Endothelial cell of umbilical vein (primary cell): ENCODE results near the gene CHD9. TPM values are rescaled to one million over a fixed set of nuclear protein-coding genes. Genes with fewer than 3 reads are reported as not detected.
"Not testable (repeated sequence)": the region's sequence is repeated elsewhere in the genome, so short reads cannot be mapped to it uniquely, and the experiment has no call there.

Experiments used
- BruUV-seq: library from RNA; stranded (reverse); fragments of 400-500 nt; replicated peaks from 2 replicates; lab custom pipeline; 2021; lab: Mats Ljungman, UMichigan
- CTCF ChIA-PET: fragments of 300-600, 350-600 bp; sonication (Branson Sonifier 250); formaldehyde crosslinking; loops from one replicate; lab custom pipeline; 2021; ENCODE audit warnings: antibody characterized with exemption, inconsistent platforms; lab: Charles Lee
- POLR2A ChIA-PET: fragments of 300-600, 350-600 bp; sonication (Branson Sonifier 250); formaldehyde crosslinking; loops from one replicate; lab custom pipeline; 2021; ENCODE audit warnings: antibody characterized with exemption, inconsistent platforms; lab: Charles Lee
- DNase-seq: peaks from one replicate; pipeline ENCODE4 v3.0.0-alpha.2; 2011; ENCODE audit warnings: low read depth, low spot score
- FAIRE-seq: peaks from 2 replicates; lab custom pipeline; 2011; peaks lifted over from hg19 to GRCh38; lab: Jason Lieb, UNC
- H2AFZ ChIP-seq: 2 replicates; pipeline ENCODE4 v1.6.0; 2012; ENCODE audit warnings: low read depth, low read length, control low read depth, inconsistent platforms
- H3K27ac ChIP-seq: 2 replicates; pipeline ENCODE4 v1.5.1; 2011; ENCODE audit warnings: low read depth, mild to moderate bottlenecking, control low read depth, low read length, moderate library complexity; ENCODE audit not compliant: insufficient read depth
- H3K27me3 ChIP-seq, 2 experiments: 2 replicates each; pipeline versions ENCODE4 v1.6.0 to v1.6.1; 2011; ENCODE audit warnings: low read length in 2 of 2, mixed read lengths in 1 of 2; ENCODE audit not compliant: control insufficient read depth in 2 of 2, insufficient read depth in 2 of 2
- H3K36me3 ChIP-seq, 2 experiments: 2 replicates in 1 of 2; 3 replicates in 1 of 2; pipeline ENCODE4 v1.5.1; 2011; ENCODE audit warnings: low read length in 2 of 2, mild to moderate bottlenecking in 1 of 2, moderate library complexity in 1 of 2; ENCODE audit not compliant: control insufficient read depth in 2 of 2, insufficient read depth in 2 of 2; ENCODE audit errors: extremely low read depth in 1 of 2
- H3K4me1 ChIP-seq: 3 replicates; pipeline ENCODE4 v1.5.1; 2011; ENCODE audit warnings: mild to moderate bottlenecking, low read length; ENCODE audit not compliant: control insufficient read depth, insufficient read depth; ENCODE audit errors: extremely low read depth
- H3K4me2 ChIP-seq: 2 replicates; pipeline ENCODE4 v1.6.1; 2011; ENCODE audit warnings: low read length, control low read depth, mixed read lengths; ENCODE audit not compliant: insufficient read depth
- H3K4me3 ChIP-seq, 3 experiments: fragments of 200-600 bp in 1 of 3; sonication (generic), shearing (Covaris generic) in 1 of 3; replicated peaks in 1 of 3; 2 replicates each; pipeline ENCODE4 v1.5.1; 2011 to 2016; ENCODE audit warnings: control low read depth in 3 of 3, low read length in 3 of 3, mild to moderate bottlenecking in 2 of 3, inconsistent platforms in 1 of 3, low read depth in 1 of 3, moderate library complexity in 1 of 3; ENCODE audit not compliant: insufficient read depth in 1 of 3
- H3K79me2 ChIP-seq: 2 replicates; pipeline ENCODE4 v1.6.0; 2012; ENCODE audit warnings: low read length, inconsistent platforms; ENCODE audit not compliant: control insufficient read depth, insufficient read depth
- H3K9ac ChIP-seq: replicated peaks from 2 replicates; pipeline ENCODE3; 2011; ENCODE audit warnings: low read length, control low read depth; ENCODE audit not compliant: insufficient read depth; ENCODE audit errors: extremely low read depth
- H3K9me1 ChIP-seq: replicated peaks from 3 replicates; pipeline ENCODE4 v1.6.0; 2011; ENCODE audit warnings: mild to moderate bottlenecking, low read length; ENCODE audit not compliant: control insufficient read depth, insufficient read depth; ENCODE audit errors: extremely low read depth
- H3K9me3 ChIP-seq: replicated peaks from 2 replicates; pipeline ENCODE4 v1.5.1; 2012; ENCODE audit warnings: low read length, inconsistent platforms; ENCODE audit not compliant: control insufficient read depth, insufficient read depth
- H4K20me1 ChIP-seq: replicated peaks from 2 replicates; pipeline ENCODE3; 2011; ENCODE audit warnings: mild to moderate bottlenecking, low read length; ENCODE audit not compliant: control insufficient read depth, insufficient read depth; ENCODE audit errors: extremely low read depth
- GATA2 ChIP-seq: IDR thresholded peaks from 2 replicates; pipeline ENCODE4 v1.7.0; 2011; ENCODE audit warnings: low read depth, mild to moderate bottlenecking, moderate library complexity, mixed read lengths, low read length; ENCODE audit not compliant: insufficient read length, insufficient read depth
- JUN ChIP-seq: IDR thresholded peaks from 2 replicates; pipeline ENCODE4 v1.6.1; 2011; ENCODE audit warnings: borderline replicate concordance, low read depth; ENCODE audit not compliant: insufficient read length, insufficient read depth
- POLR2AphosphoS5 ChIP-seq: IDR thresholded peaks from 2 replicates; pipeline ENCODE4 v1.6.1; 2012; ENCODE audit warnings: low read depth, mild to moderate bottlenecking, control low read depth, low read length, moderate library complexity; ENCODE audit not compliant: insufficient read depth
- dilution Hi-C: fragments of 300-500 bp; cut with MboI; formaldehyde crosslinking; loops from one replicate; pipeline ENCODE4 v1.15.0; 2019; ENCODE audit warnings: low sequenced_read_pairs; ENCODE audit not compliant: extremely low pct_ligation_motif_present
- intact Hi-C: fragments of 100-400 bp; cut with micrococcal nuclease; formaldehyde crosslinking; loops from one replicate; pipeline ENCODE4 v1.10.0; 2022
- polyA plus RNA-seq, 4 experiments: library from polyadenylated mRNA; depleted of rRNA in 3 of 4; stranded (reverse) in 3 of 4; unstranded in 1 of 4; fragments of >200 nt; gene quantifications; 2 replicates each; pipeline versions ENCODE4 v1.2.1 to v1.2.3, GENCODE V29; 2011 to 2012; ENCODE audit warnings: missing spikeins in 1 of 4
- total RNA-seq: library from RNA; stranded (reverse); gene quantifications from 2 replicates; pipeline ENCODE4 v1.2.3, GENCODE V29; 2021
- TF ChIP-seq, protein P1 (sequence below): IDR thresholded peaks from 2 replicates; pipeline ENCODE4 v1.6.1; 2011; ENCODE audit not compliant: insufficient read depth, insufficient read length
- TF ChIP-seq, protein P2 (sequence below), 2 donors: IDR thresholded peaks; 1 replicate in 1 of 2; 2 replicates in 1 of 2; pipeline ENCODE4 v1.5.1; 2011; ENCODE audit warnings: low read length in 2 of 2, mild to moderate bottlenecking in 2 of 2, moderate library complexity in 2 of 2, control low read depth in 1 of 2, inconsistent platforms in 1 of 2, low read depth in 1 of 2; ENCODE audit not compliant: insufficient read depth in 1 of 2; ENCODE audit errors: extremely low read depth in 1 of 2

The CHD9 gene
- total and polyA plus RNA-seq, 2 donors (not counting 3 experiments of a cell fraction or from before 2014, with no cell fraction given), result 9.9 to 59.2 TPM

DNA sequence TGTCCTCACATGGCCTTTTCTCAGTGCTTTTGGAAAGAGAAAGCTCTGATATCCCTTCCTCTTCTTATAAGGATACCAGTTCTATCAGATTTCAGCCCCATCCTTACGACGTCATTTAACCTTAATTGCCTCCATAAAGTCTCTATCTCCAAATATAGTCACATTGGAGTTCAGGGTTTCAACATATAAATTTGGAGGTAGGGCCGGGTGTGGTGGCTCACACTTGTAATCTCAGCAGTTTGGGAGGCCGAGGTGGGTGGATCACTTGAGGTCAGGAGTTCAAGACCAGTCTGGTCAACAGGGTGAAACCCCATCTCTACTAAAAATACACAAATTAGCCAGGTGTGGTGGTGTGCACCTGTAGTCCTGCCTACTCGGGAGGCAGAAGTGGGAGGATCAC lies 7.3 kb upstream of the CHD9 start:
- POLR2A ChIA-PET, H3K9me3 ChIP-seq, BruUV-seq, H4K20me1 ChIP-seq, H3K4me3 ChIP-seq, H3K36me3 ChIP-seq, H3K9ac ChIP-seq, H3K79me2 ChIP-seq, dilution Hi-C loops, H3K9me1 ChIP-seq, H2AFZ ChIP-seq, CTCF ChIA-PET, H3K4me1 ChIP-seq, H3K4me2 ChIP-seq, intact Hi-C loops, DNase-seq, H3K27ac ChIP-seq, FAIRE-seq: not testable (repeated sequence)
- peaks cover 22 to 26% of the 10 kb centered on the region in 2 experiments for H3K27me3 ChIP-seq

- no peaks in the 10 kb centered on the region for H3K79me2 ChIP-seq
- TF ChIP-seq, protein P1, sequence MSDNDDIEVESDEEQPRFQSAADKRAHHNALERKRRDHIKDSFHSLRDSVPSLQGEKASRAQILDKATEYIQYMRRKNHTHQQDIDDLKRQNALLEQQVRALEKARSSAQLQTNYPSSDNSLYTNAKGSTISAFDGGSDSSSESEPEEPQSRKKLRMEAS, result no peak
- no peak for TF ChIP-seq JUN
- TF ChIP-seq, protein P2, sequence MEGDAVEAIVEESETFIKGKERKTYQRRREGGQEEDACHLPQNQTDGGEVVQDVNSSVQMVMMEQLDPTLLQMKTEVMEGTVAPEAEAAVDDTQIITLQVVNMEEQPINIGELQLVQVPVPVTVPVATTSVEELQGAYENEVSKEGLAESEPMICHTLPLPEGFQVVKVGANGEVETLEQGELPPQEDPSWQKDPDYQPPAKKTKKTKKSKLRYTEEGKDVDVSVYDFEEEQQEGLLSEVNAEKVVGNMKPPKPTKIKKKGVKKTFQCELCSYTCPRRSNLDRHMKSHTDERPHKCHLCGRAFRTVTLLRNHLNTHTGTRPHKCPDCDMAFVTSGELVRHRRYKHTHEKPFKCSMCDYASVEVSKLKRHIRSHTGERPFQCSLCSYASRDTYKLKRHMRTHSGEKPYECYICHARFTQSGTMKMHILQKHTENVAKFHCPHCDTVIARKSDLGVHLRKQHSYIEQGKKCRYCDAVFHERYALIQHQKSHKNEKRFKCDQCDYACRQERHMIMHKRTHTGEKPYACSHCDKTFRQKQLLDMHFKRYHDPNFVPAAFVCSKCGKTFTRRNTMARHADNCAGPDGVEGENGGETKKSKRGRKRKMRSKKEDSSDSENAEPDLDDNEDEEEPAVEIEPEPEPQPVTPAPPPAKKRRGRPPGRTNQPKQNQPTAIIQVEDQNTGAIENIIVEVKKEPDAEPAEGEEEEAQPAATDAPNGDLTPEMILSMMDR (IDR thresholded peaks at IDR 0.05; ENCODE audit: extremely low read depth in 1 of 2, insufficient read depth in 1 of 2, low read depth in 1 of 2, low read length in 2 of 2), result no peak
- no peak for TF ChIP-seq POLR2AphosphoS5
- no peak for TF ChIP-seq GATA2
- no TSS peak for BruUV-seq
- H3K4me1 ChIP-seq, result peaks cover 8% of the 10 kb centered on the region
- no peak overlapping the region for H2AFZ ChIP-seq
- dilution Hi-C loops (no loop called here), intact Hi-C loops (no loop called here)
- no peak overlapping the region for H3K27ac ChIP-seq
- H3K9me3 ChIP-seq, result no peaks in the 10 kb centered on the region
- ChIA-PET POLR2A (no interaction called here), CTCF (no interaction called here)
- no peaks in the 10 kb centered on the region for H4K20me1 ChIP-seq
- DNase-seq (no peak), FAIRE-seq (no peak)
- no peak overlapping the region for H3K4me2 ChIP-seq
- peaks cover 14 to 20% of the 10 kb centered on the region in 2 experiments for H3K27me3 ChIP-seq
- no peaks in the 10 kb centered on the region for H3K9me1 ChIP-seq
- no peak overlapping the region for H3K4me3 ChIP-seq
- no peak overlapping the region for H3K9ac ChIP-seq
- no peaks in the 10 kb centered on the region for H3K36me3 ChIP-seq
These were observed 6.5 kb upstream of the CHD9 start for GRCh38 chr16:53048139-53048915.

GRCh38 chr16:53051255-53051654 lies 3.5 kb upstream of the CHD9 start:
- intact Hi-C loops, result loop anchor here (10.0 kb wide), 2 partner anchors 384 to 454 kb away; partner anchors contain the start of genes AKTIP and RBL2
- H3K27me3 ChIP-seq, H3K4me3 ChIP-seq, H4K20me1 ChIP-seq, H3K27ac ChIP-seq, H3K9me1 ChIP-seq, H3K9ac ChIP-seq, DNase-seq, FAIRE-seq, H3K4me2 ChIP-seq, CTCF ChIA-PET, H2AFZ ChIP-seq, BruUV-seq, dilution Hi-C loops, H3K36me3 ChIP-seq, H3K9me3 ChIP-seq, H3K79me2 ChIP-seq: not testable (repeated sequence)
- POLR2A ChIA-PET, result interaction anchor here (0.7 kb wide), 1 partner anchor 8 kb away, joined by 5 read pairs; no protein-coding TSS in a partner anchor
- H3K4me1 ChIP-seq, result peaks cover 20% of the 10 kb centered on the region
